NCI-H1436 treated with DMSO at 0.1 percent for 48 hours (cell line): Measurements from ENCODE around the gene USP27X.

Source experiments
- DNase-seq: peaks from one replicate; lab custom pipeline; 2025; lab: John Stamatoyannopoulos, UW

Gene USP27X

GRCh38 chrX:49878834-49879655 lies at the start of gene USP27X:
Gene USP27X (plus strand): TSS chrX:49879484. CDS start chrX:49880308, 824 bp downstream.
- peak; percentile 14 for DNase-seq

DNA sequence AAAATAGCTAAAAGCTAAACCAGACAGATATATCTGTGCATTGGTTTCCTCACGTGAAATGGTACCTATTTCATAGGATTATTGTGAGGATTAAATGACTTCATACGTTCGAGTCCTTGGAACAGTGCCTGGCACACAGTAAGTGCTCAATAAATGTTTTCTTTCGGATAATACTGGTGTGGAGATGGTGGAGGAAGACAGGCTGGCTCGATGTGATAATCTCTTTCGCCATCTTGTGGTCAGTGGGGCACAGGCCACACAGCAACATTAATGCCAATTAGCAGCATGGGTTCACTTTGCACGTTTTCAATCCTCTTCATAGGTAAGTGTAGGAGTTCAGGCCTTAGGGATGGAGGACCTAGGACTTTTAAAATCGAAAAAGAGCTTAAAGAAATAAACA lies 40.9 kb upstream of the USP27X start:
- DNase-seq = no peak

DNA sequence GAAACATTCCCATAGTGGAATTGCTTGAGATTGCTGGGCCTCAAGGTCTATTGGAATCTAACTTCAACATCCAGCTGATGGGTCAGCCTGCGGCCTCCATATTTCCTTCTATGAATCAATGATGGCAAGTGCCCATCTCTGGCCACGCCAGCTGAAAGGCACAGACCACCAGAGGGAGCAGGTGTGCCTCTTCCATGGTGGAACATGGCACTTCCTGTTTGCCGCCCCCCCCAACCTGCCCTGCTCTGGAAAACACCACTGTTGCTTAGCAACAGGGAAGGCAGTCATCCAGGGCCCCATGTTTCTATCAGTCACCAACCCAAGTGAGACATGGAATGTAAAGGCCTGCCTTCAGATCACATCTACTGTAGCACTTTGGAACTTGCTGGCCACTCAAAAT lies 38.6 kb upstream of the USP27X start:
- DNase-seq = peak; percentile 46

GRCh38 chrX:49842621-49843020 lies 36.7 kb upstream of the USP27X start:
- DNase-seq = no peak

DNA sequence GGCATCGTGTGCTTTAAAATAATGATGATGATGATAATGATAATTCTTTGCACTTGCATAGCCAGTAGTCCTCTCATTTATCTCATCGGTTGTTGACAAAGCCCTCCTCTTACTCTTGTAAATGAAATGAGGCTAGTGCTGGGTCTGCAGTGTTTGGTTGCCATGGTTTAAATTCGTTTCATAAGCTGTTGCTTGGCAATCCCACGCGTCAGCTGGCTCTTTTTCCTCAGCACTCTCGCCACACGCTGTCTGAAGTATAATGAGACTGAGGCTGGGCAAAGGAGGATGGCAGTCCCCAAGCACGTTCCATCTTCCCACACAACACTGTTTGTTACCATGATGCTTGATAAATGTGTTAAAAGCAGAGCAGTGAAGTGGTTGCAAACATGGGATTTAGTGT lies 34.7 kb upstream of the USP27X start:
- DNase-seq = peak; percentile 81

DNA sequence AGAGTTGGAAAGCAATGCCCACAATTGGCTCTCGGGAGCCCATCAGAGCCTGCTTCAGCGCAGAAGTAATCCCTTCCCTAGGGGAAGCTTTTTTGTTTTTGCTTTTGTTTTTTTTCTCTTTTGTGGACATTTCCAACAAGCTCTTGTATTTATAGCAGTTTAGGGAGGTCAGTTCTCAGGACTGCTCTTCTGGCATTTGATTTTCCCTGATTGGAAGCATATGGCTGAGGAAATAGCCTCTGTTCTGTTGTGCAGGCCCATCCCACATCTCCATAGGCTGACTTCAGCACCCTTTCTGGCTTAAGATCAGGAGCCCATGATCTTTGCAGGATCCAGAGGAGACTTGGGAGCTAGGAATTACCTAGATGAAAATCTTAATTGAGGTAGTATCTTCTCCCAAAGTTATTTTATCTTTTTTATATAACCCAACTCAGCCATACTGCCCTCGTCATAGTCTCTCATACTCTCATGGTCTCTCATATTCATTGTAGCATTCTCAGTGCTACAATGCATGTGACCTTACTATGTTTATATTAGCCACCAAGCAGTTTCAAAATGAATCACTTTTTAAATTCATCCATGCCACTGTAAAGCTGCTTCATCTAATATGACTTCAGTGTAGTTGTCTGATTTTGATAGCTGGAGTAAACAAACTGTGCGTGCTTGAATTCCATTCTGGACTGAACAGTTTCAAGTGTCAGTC lies 33.4 kb upstream of the USP27X start:
- no peak for DNase-seq

DNA sequence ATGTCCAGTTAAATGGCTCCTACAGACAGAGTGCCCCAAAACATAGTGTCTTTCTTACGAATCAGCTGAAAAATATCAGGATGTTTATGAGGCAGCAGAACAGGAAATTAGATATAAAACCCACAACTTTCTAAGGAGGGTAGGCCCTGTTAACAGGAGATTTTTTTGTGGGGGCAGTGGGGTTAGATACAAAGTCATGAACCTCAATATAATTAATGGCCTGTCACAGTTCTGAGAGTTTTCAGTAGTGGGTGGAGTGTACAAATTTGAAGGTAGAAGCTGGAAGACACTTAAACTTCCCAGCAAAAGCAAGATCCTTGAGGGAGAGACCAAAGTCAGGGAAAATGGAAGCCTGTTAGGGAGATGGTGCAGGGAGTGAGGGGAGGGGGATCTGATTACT lies 32.8 kb upstream of the USP27X start:
- no peak for DNase-seq

- no peak for DNase-seq
Observed at GRCh38 chrX:49848275-49848674, 31.0 kb upstream of the USP27X start.

- DNase-seq = no peak
Observed at GRCh38 chrX:49850028-49850427, 29.3 kb upstream of the USP27X start.

GRCh38 chrX:49853661-49854060 lies 25.6 kb upstream of the USP27X start:
- DNase-seq = no peak

DNA sequence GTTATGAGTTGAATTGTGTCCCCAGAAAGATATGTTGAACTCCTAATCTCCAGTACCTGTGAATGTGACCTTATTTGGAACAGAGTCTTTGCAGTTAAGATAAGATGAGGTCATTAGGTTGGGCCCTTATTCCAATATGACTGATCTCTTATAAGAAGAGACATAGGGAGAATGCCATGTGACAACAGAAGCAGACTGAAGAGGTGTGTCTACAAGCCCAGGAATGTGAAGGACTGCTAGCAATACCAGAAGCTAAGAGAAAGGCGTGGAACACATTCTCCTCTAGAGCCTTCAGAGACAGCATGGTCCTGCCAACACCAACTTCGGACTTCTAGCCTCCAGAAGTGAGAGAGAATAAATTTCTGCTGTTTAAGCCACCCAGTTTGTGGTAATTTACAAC lies 22.5 kb upstream of the USP27X start:
- DNase-seq = no peak

DNA sequence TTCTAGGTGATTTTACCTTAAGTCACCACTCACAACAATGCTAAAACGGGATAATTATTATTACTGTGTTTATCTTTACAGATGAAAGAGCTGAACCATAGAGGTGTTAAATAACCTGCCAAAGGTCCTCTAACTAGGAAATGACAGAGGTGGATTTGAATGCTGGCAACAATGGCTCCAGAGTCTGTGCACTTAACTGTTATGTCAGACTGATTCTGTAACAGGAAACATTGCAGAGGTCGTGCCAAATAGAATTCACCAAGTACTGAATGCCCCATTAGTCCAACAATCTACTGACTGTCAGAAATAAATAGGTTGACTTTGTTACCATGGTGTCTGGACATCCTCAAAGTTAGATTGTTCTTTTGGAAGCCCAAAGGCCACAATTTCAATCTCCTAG lies 20.9 kb upstream of the USP27X start:
- DNase-seq = no peak

DNA sequence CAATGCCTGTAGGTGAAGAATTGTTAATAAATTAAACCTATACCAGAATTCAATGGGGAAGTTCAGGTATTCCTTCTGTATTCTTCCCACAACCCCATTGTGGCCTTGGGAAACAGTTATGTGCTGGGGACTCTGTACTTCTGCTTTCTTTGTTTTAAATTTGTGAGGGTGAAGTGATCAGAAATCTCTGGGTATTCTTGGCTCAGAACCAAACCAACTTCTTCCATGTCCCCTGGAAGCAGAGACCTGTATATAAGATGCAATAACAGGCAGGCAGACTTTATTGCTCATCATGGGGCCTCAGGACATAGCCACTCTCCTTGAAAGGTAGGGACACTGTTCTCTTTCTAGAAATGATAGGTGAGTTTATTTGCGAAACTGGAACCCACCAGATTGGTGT lies 19.8 kb upstream of the USP27X start:
- no peak for DNase-seq

GRCh38 chrX:49860867-49861535 lies 18.3 kb upstream of the USP27X start:
- DNase-seq = no peak

- no peak for DNase-seq
Observed at GRCh38 chrX:49862093-49862492, 17.2 kb upstream of the USP27X start.

GRCh38 chrX:49868739-49869138 lies 10.5 kb upstream of the USP27X start:
- DNase-seq = no peak

DNA sequence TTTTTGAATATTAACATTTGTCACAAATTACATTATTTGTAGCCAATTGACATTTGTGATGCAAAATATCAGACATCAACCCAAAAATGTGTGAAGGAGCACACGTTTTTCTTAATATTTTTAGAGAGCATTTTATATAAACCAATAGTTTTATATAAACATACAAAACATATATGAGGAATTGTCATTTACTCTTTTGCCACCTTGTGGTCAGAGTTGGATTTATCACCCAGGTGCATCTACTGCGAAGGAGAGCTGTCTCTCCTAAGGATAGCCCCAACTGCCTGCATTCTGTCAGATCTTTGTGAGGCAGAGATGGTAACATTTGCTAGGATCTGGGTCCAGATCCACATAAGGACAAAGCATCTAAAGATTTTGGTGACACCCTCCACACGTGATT lies 2.5 kb upstream of the USP27X start:
- DNase-seq = no peak

GRCh38 chrX:49877397-49878101 lies 1.7 kb upstream of the USP27X start:
- DNase-seq = no peak

DNA sequence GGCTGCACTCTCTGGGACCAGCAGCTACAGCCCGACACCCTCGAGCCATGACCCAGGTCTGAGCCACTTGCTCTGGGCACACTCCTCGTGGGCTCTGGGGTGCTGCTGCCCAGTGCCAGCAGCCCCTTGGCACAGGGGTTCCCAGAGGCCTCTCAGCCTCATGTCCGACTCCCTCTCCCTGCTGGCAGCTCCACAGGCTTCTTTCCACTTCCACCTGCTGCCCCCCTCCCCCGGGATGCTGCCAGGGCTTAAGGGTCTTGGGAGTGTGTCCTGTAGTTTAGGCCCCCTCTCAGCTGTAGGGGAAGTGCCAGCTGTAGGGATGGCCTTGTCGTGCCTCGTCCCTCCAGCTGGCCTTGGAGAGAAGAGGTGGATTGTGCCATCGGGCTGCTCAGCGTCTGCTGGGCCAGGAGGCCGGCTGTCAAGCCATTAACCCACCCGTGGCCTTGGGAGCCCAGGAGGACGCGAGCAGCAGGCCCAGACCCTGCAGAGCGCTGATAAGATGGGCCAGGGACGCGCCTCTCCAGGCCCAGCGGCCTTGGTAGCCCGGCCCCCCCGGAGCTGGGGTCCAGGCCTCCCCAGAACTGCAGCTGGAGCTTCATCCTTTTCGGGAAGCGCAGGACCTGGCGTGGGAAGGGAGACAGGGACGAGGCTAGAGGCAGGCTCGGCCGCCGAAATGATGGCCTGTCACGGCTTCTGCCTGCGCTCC lies 1.0 kb upstream of the USP27X start:
- DNase-seq = no peak

- no peak for DNase-seq
Observed at GRCh38 chrX:49879656-49880277, 483 bp downstream of the USP27X start.

GRCh38 chrX:49880668-49881067 lies 1.4 kb downstream of the USP27X start:
- DNase-seq = no peak
